GM19239 (cell line): ENCODE measurements around the gene FNDC10.

Source experiments
- DNase-seq: peaks from one replicate; pipeline ENCODE4 v3.0.0; 2011; ENCODE audit warnings: low spot score; ENCODE audit not compliant: insufficient read length
- FAIRE-seq: peaks from 2 replicates; lab custom pipeline; 2011; peaks lifted over from hg19 to GRCh38; lab: Jason Lieb, UNC

The FNDC10 gene

DNA sequence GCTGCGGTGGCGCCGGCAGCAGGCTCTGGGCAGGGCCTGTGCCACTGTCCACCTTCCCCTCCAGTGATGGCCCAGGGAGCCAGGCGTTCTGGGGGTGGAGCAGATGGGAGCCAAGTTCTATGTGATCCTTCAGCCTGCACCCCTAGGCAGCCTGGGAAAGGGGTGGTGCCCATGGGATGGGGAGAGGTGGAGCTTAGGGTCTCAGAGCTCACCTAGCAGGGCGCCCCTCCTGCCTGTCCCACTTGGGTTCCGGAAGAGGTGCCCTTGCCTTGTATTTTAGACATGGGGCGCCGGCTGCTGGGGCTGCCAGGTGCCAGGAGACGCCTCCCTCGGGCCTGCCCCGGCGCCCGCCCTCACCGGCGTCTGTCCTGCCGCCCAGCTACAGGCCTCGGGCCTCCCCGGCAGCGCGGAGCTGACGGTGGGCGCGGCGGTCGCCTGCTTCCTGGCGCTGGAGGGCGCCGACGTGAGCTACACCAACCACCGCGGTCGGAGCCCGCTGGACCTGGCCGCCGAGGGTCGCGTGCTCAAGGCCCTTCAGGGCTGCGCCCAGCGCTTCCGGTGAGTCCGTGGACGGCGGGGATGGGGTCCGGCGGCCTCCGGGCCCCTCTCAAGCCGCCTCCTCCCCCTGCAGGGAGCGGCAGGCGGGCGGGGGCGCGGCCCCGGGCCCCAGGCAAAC, 29.0 kb upstream of the FNDC10 start:
- DNase-seq (no peak), FAIRE-seq (peak; percentile 33)

DNA sequence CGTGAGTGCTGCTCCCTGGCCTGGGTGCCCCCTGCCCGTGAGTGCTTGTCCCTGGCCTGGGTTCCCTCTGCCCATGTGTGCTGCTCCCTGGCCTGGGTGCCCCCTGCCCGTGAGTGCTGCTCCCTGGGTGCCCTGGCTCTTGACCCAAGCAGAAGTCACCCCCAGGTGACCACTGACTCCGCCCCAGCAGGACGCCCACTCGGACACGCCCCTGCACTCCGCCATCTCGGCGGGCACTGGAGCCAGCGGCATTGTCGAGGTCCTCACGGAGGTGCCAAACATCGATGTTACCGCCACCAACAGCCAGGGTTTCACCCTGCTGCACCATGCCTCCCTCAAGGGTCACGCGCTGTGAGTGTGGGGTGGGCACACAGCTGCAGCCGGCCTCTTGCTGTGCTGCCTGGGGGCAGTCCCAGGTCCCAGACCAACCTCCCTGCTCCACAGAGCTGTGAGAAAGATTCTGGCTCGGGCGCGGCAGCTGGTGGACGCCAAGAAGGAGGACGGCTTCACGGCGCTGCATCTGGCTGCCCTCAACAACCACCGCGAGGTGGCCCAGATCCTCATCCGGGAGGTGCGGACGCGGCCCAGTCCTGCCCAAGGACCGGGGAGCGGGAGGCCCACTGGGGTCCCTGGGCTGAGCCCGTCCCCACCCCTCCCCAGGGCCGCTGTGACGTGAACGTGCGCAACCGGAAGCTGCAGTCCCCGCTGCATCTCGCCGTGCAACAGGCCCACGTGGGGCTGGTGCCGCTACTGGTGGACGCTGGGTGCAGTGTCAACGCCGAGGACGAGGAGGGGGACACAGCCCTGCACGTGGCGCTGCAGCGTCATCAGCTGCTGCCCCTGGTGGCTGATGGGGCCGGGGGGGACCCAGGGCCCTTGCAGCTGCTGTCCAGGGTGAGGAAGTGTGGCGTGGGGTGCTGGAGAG, 28.2 kb upstream of the FNDC10 start:
- FAIRE-seq (no peak), DNase-seq (no peak)

DNA sequence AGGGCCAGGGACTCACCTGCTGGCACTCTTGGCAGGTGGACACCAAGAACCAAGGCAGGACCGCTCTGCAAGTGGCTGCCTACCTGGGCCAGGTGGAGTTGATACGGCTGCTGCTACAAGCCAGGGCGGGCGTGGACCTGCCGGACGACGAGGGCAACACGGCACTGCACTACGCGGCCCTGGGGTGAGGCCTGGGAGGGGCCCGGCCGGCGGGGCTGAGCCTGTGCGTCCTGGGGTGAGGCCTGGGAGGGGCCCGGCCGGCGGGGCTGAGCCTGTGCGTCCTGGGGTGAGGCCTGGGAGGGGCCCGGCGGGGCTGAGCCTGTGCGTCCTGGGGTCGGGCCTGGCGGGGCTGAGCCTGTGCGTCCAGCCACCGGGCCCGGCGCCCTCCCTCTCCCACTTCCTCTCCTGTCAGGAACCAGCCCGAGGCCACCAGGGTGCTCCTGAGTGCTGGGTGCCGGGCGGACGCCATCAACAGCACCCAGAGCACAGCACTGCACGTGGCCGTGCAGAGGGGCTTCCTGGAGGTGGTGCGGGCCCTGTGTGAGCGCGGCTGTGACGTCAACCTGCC, 27.4 kb upstream of the FNDC10 start:
- DNase-seq (no peak), FAIRE-seq (no peak)

DNA sequence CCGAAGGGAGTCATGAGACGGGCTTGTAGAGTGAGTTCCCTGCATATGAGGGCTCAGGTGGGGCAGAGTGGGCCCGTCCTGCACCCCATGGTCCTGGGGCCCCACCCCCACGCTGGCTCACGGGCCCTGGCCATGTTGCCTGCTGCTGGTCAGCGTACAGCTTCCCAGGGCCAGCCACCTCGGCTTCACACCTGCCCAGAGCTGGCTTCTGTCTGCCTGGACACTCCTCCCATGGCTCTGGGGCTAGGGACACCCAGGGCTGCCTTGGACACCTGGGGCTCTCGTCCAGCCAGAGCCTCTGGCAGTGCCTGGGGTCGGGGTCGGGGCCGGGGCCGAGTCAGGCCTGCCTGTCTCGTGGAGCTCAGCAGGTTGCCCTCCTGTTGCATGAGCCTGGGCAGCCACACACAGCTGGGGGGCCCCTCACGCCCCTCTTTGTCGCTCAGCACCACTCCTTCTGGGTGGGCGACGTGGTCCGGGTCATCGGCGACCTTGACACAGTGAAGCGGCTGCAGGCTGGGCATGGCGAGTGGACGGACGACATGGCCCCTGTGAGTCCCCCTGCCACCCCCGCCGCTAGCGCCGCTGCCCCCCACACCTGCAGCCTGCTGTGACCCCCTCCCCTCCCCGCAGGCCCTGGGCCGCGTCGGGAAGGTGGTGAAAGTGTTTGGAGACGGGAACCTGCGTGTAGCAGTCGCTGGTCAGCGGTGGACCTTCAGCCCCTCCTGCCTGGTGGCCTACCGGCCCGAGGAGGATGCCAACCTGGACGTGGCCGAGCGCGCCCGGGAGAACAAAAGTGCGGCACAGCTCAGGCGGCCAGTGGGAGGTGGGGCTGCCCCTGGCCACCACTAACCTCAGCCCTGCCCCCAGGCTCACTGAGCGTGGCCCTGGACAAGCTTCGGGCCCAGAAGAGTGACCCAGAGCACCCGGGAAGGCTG, 26.5 kb upstream of the FNDC10 start:
- FAIRE-seq = no peak
- DNase-seq = no peak

DNA sequence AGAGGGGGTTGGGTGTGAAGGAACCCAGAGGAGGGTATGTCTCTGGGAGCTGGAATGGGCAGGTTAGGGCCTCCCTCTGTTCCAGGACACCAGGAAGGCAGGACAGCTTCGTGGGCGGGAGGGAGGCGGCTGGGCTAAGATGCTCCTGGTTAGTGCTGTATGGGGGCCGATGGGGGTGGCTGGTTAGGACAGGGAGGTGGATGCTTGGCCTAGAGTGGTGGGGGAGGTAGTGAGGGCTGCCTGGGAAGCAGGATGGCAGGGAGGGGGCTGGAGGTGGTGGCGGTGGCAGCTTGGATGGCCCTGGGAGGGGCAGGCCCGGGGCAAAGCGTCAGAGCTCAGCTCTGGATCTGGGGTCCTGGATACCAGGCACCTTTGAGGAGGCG, 25.9 kb upstream of the FNDC10 start:
- no peak for FAIRE-seq
- no peak for DNase-seq

DNA sequence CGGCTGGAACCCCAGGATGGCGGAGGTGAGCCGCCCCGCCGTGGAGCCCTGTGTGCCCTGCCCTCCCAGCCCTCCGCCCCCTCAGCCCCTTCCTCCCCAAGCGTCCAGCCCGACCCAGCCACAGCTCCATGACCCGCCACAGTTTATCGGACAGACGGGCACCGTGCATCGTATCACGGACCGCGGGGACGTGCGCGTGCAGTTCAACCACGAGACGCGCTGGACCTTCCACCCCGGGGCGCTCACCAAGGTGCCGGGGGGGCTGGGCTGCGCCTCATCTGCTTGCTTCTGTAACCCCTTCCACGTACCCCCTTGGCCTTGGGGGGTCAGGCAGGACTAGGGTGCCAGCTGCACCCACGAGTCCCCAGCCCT, 25.5 kb upstream of the FNDC10 start:
- DNase-seq (no peak), FAIRE-seq (no peak)

DNA sequence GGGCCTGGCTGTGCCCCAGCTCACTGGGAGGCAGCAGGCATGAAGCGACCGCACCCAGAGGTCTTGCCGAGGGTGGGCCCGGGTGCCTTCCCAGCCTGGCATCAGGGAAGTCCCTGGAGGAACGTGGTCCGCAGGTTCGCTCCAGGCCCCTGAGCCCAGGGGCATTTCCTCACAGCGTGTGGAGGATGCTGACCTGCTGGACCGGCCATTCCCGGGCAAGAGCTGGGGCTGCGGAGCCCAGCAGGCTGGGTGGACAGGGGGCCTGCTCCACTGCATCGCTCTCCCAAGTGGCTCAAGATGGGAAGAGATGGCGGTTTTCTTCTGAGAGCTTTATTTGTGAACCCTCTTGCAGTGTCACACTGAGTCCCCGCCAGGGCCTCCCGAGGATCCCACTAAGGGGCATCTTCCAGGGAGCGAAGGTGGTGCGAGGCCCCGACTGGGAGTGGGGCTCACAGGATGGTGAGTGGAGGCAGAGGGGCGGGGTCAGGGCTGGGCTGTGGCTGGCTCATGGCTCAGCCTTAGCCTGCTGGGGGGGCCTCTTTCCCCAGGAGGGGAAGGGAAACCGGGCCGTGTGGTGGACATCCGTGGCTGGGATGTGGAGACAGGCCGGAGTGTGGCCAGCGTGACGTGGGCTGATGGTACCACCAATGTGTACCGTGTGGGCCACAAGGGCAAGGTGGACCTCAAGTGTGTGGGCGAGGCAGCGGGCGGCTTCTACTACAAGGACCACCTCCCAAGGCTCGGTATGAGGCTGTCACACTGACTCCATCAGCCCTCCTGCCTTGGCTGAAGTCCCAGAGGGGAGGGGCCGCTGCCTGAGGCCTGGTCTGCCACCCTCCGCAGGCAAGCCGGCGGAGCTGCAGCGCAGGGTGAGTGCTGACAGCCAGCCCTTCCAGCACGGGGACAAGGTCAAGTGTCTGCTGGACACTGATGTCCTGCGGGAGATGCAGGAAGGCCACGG, 24.8 kb upstream of the FNDC10 start:
- DNase-seq = no peak
- no peak for FAIRE-seq

DNA sequence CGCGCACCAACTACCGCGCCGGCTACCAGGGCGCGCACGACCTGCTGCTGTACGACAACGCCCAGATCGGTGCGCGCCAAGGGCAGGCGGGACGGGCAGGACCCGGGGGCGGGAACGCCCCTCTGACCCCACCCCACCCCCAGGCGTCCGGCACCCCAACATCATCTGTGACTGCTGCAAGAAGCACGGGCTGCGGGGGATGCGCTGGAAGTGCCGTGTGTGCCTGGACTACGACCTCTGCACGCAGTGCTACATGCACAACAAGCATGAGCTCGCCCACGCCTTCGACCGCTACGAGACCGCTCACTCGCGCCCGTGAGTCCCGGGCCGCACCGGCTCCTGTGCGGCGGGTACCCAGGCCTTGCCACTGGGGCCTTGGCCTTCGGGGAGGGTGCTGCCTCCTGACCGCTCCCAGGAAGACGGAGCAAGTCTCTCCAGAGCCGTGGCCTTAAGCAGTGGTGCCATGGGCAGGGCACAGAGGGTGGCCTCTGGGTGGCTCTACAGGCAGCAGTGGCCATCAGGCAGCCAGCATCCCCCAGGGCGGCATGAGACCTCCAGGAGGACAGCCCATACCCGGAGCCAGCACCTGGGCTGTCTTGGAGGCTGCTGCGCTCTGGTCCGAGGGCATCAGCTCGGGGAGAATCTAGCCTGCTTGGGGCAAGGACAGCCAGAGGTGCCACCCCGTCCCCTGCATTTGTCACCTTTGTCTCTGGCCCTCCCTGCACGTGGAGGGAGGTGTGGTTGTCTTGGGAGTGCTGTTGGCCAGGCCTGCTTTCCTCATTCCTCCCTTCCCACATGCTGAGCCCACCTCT, 23.9 kb upstream of the FNDC10 start:
- FAIRE-seq (no peak), DNase-seq (no peak)

DNA sequence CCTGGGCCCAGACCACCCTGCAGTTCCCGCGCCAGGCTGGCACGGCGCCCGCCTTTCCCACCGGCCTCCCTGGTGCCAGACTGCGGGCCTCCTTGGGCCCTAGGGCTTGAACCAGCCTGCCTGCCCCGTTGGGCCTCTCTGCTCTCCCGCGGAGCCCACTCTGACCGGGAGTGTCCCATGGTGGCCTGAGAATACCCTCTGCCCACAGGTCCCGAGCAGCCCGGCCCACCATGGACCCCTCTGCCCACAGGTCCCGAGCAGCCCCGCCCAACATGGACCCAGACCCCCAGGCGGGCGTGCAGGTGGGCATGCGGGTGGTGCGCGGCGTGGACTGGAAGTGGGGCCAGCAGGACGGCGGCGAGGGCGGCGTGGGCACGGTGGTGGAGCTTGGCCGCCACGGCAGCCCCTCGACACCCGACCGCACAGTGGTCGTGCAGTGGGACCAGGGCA, 23.3 kb upstream of the FNDC10 start:
- DNase-seq = no peak
- no peak for FAIRE-seq

DNA sequence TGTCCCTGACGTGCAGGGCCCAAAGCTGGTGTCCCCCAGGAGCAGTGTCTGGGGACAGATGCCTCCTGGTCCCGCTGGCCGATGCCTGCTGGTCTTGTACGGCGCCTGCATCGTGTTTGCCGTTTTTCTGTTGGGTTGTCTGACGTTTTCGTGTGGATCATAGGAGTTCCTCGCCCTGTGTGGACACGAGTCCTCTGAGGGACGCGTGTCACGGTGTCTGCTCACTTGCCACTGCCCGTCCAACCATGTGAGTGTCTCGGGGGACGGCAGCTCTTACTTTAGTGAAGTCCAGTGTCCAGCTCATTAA, 22.8 kb upstream of the FNDC10 start:
- DNase-seq = no peak
- no peak for FAIRE-seq

DNA sequence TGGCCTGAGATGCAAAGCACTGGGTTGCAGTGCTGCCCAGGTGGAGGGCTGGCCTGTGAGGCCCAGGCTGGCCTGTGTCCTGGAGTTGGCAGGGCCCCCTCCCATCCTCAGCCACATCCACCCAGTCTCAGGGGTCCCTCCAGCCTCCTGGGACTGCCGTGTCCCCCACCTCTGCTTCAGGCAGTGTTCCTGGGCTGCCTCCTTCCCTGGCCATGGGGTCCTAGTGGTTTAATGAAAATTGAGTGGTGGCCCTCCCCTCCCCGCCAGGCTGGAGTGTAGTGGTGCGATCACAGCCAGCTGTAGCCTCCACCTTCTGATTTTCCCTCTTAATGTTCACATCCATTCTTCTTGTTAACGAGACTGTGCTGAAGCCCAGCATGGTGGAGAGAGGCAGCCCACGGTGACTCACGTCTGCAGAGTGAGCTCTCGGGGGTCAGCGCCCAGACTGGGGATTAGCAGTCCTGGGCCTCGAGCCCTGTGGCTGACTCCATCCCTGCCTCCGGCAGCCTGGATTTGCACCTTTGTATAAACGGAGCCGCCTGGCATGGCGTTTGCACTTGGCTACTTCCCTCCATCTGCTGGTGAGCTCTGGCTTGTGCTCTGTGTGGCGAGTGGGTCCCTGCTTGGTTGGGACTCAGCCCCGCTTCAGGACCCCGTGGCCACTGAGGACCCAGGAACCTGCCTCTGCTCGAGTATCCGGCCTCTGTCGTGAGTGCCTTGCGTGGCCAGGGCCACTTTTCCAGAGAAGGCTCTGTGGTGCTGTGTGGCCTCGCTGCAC, 22.3 kb upstream of the FNDC10 start:
- FAIRE-seq (no peak), DNase-seq (no peak)

DNA sequence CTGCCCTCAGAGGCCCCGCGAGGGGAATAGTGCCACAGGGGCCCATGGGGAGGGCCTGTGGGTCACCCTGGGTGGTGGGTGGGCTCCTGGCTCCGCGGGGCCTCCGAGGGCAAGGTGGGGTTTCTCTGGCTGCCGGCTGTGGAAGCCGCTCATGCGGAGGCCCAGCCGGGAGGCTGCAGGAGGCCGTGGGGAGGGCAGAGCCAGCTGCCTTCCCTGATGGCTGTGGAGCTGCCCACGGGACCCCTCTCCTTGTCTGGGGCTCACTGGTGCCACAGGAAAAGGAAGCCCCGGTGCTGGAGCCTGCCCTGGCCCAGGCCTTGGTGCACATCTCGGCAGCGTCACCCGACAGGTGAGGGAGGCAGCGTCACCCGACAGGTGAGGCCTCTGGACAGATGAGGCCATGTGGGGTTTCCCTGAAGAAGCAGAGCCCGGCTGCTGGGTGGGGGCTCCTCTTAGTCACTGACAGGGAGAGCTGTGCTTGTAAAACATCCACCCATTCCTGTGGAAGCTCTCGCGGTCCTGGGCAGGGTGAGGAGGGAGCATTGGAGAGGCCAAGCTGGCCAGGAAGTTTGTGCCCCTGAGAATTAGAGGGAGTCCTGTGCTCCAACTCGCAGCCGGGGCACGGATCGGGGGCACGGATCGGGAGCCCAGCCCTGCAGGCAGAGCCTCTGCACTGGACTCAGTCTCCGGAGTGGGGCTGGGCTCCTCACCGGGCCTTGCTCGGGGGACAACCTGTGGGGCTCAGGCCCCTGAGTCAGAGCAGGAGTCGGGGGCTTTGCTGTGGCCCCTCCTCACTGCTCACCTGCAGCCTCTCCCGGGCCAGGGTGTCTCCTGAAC, 21.5 kb upstream of the FNDC10 start:
- FAIRE-seq (no peak), DNase-seq (no peak)

DNA sequence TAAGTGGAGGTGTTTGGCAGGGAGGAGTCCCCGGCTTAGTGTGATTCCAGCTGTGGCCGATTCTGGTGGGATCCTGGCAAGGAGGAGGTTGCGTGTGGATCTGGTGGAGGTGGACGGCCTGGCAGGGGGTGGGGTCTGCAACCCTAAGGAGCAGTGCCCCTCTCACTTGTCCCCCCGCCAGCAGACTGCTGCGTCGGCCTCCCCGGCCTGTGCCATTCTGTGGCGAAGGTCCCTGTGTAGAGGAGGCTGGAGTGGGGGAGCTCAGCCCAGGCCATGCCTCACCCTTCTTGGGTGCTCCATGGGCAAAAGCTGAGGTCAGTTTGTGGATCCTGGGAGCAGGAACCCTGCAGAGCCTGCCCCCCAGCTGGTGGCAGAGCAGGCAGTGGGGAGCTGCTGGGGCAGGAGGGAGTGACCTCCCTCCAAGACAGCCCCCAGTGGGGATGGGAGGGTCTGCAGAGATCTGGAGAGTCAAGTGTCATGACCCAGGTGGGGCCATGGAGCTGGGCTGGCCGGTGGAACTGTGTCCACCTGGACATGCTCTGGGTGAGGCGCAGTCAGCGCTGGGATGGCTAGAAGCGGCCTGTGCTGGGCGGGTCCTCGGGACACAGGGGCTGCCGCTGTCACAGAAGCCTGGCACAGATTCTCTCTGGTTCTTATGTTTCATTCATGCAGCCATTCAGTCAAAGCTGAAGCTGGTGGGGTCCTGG, 20.7 kb upstream of the FNDC10 start:
- FAIRE-seq (no peak), DNase-seq (no peak)

DNA sequence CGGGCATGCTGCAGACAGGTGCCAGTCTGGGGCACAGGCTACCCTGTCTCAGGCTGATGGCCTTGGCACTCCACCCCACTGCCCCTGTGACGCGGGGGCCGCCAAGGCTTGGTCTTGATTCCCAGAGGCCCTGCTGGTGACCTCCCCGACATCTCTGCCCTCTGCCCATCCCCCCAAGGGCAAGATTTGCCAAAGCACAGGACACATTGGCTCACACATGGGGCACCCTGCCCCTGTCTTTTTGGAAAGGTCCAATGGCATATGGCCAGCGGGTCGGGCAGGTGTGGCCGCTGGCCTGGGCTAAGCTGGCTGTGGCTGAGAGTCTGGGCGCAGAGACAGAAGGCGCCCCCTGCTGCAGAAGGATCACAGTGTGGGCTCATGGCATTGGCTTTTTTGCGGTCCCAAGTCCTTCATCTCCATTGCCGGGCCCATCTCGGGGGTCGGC, 20.0 kb upstream of the FNDC10 start:
- FAIRE-seq (no peak), DNase-seq (no peak)

DNA sequence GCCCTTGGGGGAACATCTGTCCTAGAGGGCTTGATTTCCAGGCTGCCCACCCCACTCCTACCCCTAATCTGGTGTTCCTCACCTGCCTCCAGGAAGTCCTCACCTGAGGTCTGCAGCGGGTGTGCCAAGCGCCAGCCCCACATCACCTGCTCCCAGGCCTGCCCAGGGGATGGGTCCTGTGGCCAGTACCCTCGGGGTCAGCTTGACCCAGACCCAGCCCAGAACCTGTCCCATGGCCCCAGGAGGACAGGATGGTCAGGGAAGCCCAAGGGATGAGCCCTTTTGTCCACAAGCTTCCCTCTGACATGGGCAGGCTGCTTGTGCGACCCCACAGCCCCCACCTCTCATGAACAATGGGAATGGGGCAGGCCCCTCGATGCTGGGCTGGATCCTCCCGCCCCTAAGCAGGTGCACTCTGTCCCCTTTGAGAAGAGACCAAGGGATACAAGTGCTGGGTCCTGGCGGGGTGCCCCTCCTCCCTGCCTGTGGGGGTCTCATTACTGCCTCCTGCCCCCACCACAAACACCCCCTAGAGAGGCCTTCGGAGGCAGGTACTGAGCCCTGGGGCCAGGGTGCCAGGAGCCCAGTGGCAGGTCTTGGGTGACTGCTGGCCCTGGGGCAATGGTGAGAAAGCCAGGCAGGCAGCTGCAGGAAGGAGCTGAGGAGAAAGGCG, 18.6 kb upstream of the FNDC10 start:
- FAIRE-seq = no peak
- DNase-seq = no peak

DNA sequence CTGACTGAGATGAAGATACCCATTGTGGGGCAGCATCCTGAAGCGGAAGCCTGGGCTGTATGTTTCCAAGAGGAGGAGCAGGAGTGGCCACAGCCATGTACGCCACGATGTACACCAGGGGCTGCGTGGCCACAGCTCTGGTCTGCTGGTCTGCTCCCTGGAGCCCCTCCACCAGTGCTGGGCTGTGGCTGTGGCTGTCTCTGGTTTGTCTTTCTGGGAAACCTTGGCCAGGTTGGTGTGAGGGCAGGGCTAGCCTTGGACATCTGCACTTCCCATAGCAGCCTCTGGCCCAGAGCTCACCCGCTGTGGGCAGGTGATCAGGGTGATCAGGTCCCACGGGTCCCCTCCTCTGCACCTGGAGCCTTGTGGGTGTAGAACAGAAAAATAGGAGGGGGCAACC, 18.0 kb upstream of the FNDC10 start:
- no peak for FAIRE-seq
- no peak for DNase-seq
